Measurements from ENCODE around the gene TAAR1.
"Not testable (repeated sequence)": the region's sequence is repeated elsewhere in the genome, so short reads cannot be mapped to it uniquely, and the experiment has no call there.

The TAAR1 gene

GRCh38 chr6:132659082-132659481, at the start of gene TAAR1:
Gene TAAR1 (minus strand): TSS chr6:132659182. CDS start chr6:132646003, 13,179 bp downstream.
- no peak for DNase-seq
- Mint-ChIP-seq H3K27ac (no peak within 1 kb of the TSS), H3K9me3 (no peaks in the 10 kb centered on the region), H3K36me3 (ENCODE audit: low read depth) (no peaks in the 10 kb centered on the region), H3K27me3 (no peaks in the 10 kb centered on the region), H3K4me1 (ENCODE audit: low read depth) (no peaks in the 10 kb centered on the region), H3K4me3 (no peak within 1 kb of the TSS)

DNA sequence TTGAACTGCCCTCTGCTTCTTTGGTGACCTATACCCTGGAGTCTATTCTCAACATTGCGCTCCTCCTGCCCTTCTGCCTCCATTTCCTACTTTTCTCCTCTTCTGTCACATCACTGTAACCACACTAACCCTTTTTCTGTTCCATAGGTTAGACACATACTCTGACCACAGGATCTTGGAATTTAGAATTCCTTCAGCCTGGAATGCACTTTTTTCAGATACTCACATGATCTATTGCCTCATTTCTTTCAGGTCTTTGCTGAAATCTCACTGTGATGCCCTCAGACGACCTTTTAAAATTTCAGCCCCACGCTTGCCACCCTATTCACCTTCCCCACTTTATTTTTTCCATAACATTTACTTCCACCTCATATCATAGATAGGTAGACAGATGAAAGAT, 49.8 kb upstream of the TAAR1 start:
- H3K27ac Mint-ChIP-seq: no peak overlapping the region
- no peak for DNase-seq
- H3K36me3 Mint-ChIP-seq (ENCODE audit: low read depth): no peaks in the 10 kb centered on the region
- no peak overlapping the region for H3K4me3 Mint-ChIP-seq
- peaks cover 31% of the 10 kb centered on the region for H3K27me3 Mint-ChIP-seq
- no peaks in the 10 kb centered on the region for H3K4me1 Mint-ChIP-seq (ENCODE audit: low read depth)
- H3K9me3 Mint-ChIP-seq: peaks cover 14% of the 10 kb centered on the region

DNA sequence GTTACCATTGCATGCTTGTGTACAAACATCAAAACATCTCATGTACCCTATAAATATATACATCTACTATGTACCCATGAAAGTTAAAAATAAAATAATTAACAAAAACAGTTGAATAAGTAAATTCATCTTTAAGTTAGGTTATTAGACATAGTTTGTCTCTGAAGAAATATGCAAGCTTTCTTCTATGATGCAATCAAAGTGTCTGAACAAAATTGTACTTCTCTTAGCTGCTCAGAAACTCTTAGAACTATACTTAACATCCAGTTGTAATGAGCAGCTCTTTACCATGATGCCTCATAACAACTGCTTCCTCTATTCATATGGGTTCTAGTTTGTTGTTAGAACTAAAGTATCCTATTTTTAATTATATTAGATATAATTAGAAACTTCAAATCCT, 49.0 kb upstream of the TAAR1 start:
- Mint-ChIP-seq H3K4me3 (no peak overlapping the region), H3K27ac (no peak overlapping the region), H3K27me3 (peaks cover 27% of the 10 kb centered on the region), H3K36me3 (ENCODE audit: low read depth) (no peaks in the 10 kb centered on the region), H3K4me1 (ENCODE audit: low read depth) (no peaks in the 10 kb centered on the region), H3K9me3 (peaks cover 14% of the 10 kb centered on the region)
- no peak for DNase-seq

- not testable (repeated sequence) for DNase-seq; H3K4me1 Mint-ChIP-seq (ENCODE audit: low read depth); H3K4me3 Mint-ChIP-seq; H3K27ac Mint-ChIP-seq; H3K36me3 Mint-ChIP-seq (ENCODE audit: low read depth)
- H3K27me3 Mint-ChIP-seq: peaks cover 37% of the 10 kb centered on the region
- H3K9me3 Mint-ChIP-seq: peaks cover 14% of the 10 kb centered on the region
Observed at GRCh38 chr6:132706756-132707155, 47.8 kb upstream of the TAAR1 start.

- no peak overlapping the region for H3K4me3 Mint-ChIP-seq
- no peaks in the 10 kb centered on the region for H3K4me1 Mint-ChIP-seq (ENCODE audit: low read depth)
- DNase-seq: no peak
- no peak overlapping the region for H3K27ac Mint-ChIP-seq
- H3K9me3 Mint-ChIP-seq: peaks cover 14% of the 10 kb centered on the region
- H3K36me3 Mint-ChIP-seq (ENCODE audit: low read depth): no peaks in the 10 kb centered on the region
- peaks cover 31% of the 10 kb centered on the region for H3K27me3 Mint-ChIP-seq
Observed at GRCh38 chr6:132703936-132704335, 45.0 kb upstream of the TAAR1 start.

DNA sequence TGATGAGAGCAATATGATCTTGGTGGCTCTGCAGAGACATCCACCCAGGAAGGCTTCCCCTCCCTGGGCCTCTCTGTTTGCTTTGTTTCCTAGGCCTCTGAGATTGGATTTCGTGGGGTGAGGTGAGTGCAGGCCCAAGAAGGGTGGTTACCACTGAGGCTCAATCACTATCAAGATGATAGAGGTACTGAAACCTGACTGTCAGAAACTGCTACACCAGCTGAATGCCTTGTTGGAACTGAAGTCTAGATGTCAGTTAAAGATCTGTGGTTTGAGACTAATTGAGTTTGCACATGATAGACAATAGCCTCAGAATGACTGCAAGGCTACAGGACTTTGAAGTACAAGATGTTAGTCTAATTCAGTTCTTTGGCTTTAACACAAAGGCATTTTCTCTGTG, 39.6 kb upstream of the TAAR1 start:
- no peak for DNase-seq
- Mint-ChIP-seq H3K4me1 (ENCODE audit: low read depth) (no peaks in the 10 kb centered on the region), H3K27ac (no peak overlapping the region), H3K36me3 (ENCODE audit: low read depth) (no peaks in the 10 kb centered on the region), H3K9me3 (peaks cover 10% of the 10 kb centered on the region), H3K4me3 (no peak overlapping the region), H3K27me3 (peaks cover 19% of the 10 kb centered on the region)

DNA sequence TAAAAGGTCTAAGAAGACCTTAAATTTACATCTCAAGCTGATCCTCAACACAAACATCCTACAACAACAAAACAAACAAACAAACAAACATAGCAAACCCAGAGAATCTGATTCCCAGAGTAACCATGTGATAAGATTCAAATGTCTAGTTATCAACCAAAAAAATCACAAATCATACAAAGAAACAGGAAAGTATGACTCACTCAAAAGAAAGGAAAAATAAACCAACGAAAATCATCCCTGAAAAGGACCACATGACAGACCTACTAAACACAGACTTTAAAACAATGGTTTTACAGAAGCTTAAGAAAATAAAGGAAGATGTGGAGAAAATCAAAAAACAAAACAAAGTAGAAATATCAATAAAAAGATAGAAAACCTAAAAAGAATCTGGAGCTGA, 36.8 kb upstream of the TAAR1 start:
- peaks cover 10% of the 10 kb centered on the region for H3K9me3 Mint-ChIP-seq
- no peak overlapping the region for H3K4me3 Mint-ChIP-seq
- no peak overlapping the region for H3K27ac Mint-ChIP-seq
- no peaks in the 10 kb centered on the region for H3K36me3 Mint-ChIP-seq (ENCODE audit: low read depth)
- DNase-seq: no peak
- no peaks in the 10 kb centered on the region for H3K4me1 Mint-ChIP-seq (ENCODE audit: low read depth)
- peaks cover 12% of the 10 kb centered on the region for H3K27me3 Mint-ChIP-seq

DNA sequence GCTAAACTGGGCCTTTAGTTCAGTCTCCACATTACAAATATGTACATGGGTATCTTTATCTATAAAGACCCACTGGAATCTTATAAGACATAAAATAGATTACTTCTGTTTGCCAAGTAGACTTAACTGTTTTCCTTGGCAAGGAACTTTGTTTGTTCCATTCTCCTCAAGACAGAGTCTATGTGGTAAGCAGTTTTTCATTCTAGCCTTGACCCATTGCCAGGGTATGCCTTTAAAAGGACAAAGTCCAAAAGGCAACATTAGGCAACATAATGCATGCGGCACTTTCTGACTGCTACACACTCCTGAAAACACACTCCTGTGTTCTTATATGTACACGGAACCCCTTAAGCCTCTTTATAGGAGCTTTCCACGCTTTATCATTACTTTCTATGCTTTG, 34.5 kb upstream of the TAAR1 start:
- peaks cover 27% of the 10 kb centered on the region for H3K27me3 Mint-ChIP-seq
- H3K36me3 Mint-ChIP-seq (ENCODE audit: low read depth): no peaks in the 10 kb centered on the region
- H3K27ac Mint-ChIP-seq: no peak overlapping the region
- H3K4me3 Mint-ChIP-seq: no peak overlapping the region
- H3K9me3 Mint-ChIP-seq: peaks cover 10% of the 10 kb centered on the region
- H3K4me1 Mint-ChIP-seq (ENCODE audit: low read depth): no peaks in the 10 kb centered on the region
- DNase-seq: no peak

GRCh38 chr6:132690678-132691077, 31.7 kb upstream of the TAAR1 start:
- no peaks in the 10 kb centered on the region for H3K4me1 Mint-ChIP-seq (ENCODE audit: low read depth)
- H3K27ac Mint-ChIP-seq: no peak overlapping the region
- no peak for DNase-seq
- no peaks in the 10 kb centered on the region for H3K36me3 Mint-ChIP-seq (ENCODE audit: low read depth)
- H3K4me3 Mint-ChIP-seq: no peak overlapping the region
- peaks cover 44% of the 10 kb centered on the region for H3K27me3 Mint-ChIP-seq
- H3K9me3 Mint-ChIP-seq: peaks cover 1% of the 10 kb centered on the region

DNA sequence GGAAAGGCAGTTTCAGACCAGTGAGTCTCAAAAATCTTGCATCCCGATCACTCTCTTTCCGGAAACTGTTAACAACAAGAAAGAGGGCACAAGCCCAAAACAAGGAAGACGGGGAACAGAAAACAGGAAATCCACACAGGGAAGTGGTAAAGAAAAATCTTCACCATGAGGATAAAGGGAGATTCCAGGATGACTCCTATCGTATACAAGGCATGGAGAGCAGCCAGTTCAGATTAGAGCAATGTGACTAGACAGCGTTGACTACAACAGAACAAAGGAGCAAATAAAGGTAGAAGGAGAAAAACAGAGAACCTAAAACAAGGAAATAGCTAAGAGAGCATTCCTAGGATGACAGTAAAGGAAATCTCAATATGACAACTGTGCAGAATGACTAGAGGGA, 28.3 kb upstream of the TAAR1 start:
- peaks cover 55% of the 10 kb centered on the region for H3K27me3 Mint-ChIP-seq
- H3K27ac Mint-ChIP-seq: no peak overlapping the region
- DNase-seq: no peak
- no peaks in the 10 kb centered on the region for H3K36me3 Mint-ChIP-seq (ENCODE audit: low read depth)
- H3K4me3 Mint-ChIP-seq: no peak overlapping the region
- H3K4me1 Mint-ChIP-seq (ENCODE audit: low read depth): no peaks in the 10 kb centered on the region
- H3K9me3 Mint-ChIP-seq: no peaks in the 10 kb centered on the region

DNA sequence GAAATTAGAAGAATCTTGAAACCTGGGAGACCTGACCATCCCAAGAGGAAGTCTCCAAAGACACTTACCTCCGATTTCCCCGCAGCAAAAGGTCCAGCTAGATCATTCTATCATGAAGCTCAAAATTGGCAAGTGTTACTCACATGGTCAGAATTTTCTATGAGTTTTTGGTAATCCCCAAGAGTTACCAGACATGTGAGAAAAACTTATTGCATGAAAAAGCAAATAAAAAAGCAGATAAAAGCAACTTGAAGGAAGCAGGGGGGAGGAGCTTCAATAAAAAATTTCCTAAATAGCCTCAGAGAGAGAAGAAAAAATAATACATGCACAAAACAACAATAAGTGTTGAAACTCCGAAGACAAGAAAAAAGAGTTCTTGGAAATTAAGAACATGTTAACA, 27.5 kb upstream of the TAAR1 start:
- Mint-ChIP-seq H3K4me3 (no peak overlapping the region), H3K27me3 (peaks cover 53% of the 10 kb centered on the region), H3K9me3 (no peaks in the 10 kb centered on the region), H3K4me1 (ENCODE audit: low read depth) (no peaks in the 10 kb centered on the region), H3K27ac (no peak overlapping the region), H3K36me3 (ENCODE audit: low read depth) (no peaks in the 10 kb centered on the region)
- DNase-seq: no peak

GRCh38 chr6:132685009-132685408, 26.0 kb upstream of the TAAR1 start:
- Mint-ChIP-seq H3K4me3 (no peak overlapping the region), H3K36me3 (ENCODE audit: low read depth) (no peaks in the 10 kb centered on the region), H3K27ac (no peak overlapping the region), H3K4me1 (ENCODE audit: low read depth) (no peaks in the 10 kb centered on the region), H3K27me3 (peaks cover 41% of the 10 kb centered on the region), H3K9me3 (no peaks in the 10 kb centered on the region)
- DNase-seq: no peak

DNA sequence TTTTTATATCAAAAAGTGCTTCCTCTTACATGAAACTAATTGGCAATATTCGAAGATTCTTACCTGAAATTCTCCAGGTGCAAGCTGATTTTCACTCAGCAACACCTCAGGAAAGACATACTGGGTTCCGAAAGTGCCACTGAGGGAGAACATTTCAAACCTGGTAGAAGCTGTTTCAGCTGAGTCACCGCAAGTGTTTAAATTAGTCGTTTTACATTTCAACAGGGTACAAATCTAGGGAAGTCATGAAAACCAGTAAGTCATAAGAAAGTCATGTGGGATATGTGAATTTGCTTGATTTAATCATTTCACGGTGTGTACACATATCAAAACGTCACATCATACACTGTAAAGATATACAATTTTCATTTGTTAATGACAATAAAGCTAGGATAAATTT, 25.3 kb upstream of the TAAR1 start:
- Mint-ChIP-seq H3K27me3 (peaks cover 35% of the 10 kb centered on the region), H3K4me3 (no peak overlapping the region), H3K4me1 (ENCODE audit: low read depth) (no peaks in the 10 kb centered on the region), H3K27ac (no peak overlapping the region), H3K9me3 (no peaks in the 10 kb centered on the region), H3K36me3 (ENCODE audit: low read depth) (no peaks in the 10 kb centered on the region)
- no peak for DNase-seq

DNA sequence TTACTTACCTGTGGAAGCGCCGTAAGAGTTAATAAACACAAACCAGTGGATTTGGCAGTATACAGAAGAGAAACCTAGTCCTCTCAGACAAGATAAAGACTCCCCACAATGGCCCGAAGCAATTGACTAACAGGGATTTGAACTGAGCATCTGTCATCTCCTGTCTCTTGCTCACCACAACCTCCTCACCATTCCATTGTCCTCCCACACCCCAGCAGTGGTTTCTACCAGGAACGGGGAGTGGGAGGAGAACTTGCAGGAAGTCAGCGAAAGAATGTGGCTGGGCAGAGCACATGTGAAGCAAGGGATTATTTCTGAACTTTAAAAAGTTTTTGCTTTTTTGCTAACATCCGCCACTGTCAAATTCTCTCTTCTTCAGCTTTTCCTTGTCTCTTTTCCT, 24.6 kb upstream of the TAAR1 start:
- Mint-ChIP-seq H3K27me3 (peaks cover 34% of the 10 kb centered on the region), H3K4me3 (no peak overlapping the region), H3K4me1 (ENCODE audit: low read depth) (no peaks in the 10 kb centered on the region), H3K27ac (no peak overlapping the region), H3K36me3 (ENCODE audit: low read depth) (no peaks in the 10 kb centered on the region), H3K9me3 (no peaks in the 10 kb centered on the region)
- no peak for DNase-seq

GRCh38 chr6:132679094-132679493, 20.1 kb upstream of the TAAR1 start:
- H3K9me3 Mint-ChIP-seq; H3K4me3 Mint-ChIP-seq; H3K4me1 Mint-ChIP-seq (ENCODE audit: low read depth); DNase-seq; H3K27ac Mint-ChIP-seq; H3K36me3 Mint-ChIP-seq (ENCODE audit: low read depth): not testable (repeated sequence)
- H3K27me3 Mint-ChIP-seq: peaks cover 23% of the 10 kb centered on the region

GRCh38 chr6:132675749-132676148, 16.8 kb upstream of the TAAR1 start:
- DNase-seq: no peak
- Mint-ChIP-seq H3K36me3 (ENCODE audit: low read depth) (no peaks in the 10 kb centered on the region), H3K4me1 (ENCODE audit: low read depth) (no peaks in the 10 kb centered on the region), H3K4me3 (no peak overlapping the region), H3K9me3 (no peaks in the 10 kb centered on the region), H3K27ac (no peak overlapping the region), H3K27me3 (peaks cover 19% of the 10 kb centered on the region)

Data from activated T-cell treated with anti-CD3 and anti-CD28 coated beads, Interleukin-2, amount 50 U/mL, for 24 hours (primary cell).